ENCODE results near the gene DST.

Gene DST

GRCh38 chr6:56620229-56620868 is 22.3 kb downstream of the DST start:
- TF ChIP-seq POLR2AphosphoS5 (IDR thresholded peaks at IDR 0.05; ENCODE audit: low read depth) (no peak), CTCF (IDR thresholded peaks at IDR 0.05; ENCODE audit: insufficient read depth, low read length) (no peak), GABPA (IDR thresholded peaks at IDR 0.05; ENCODE audit: low read depth) (no peak), SPI1 (IDR thresholded peaks at IDR 0.05; ENCODE audit: borderline replicate concordance, low read depth) (no peak), REST (IDR thresholded peaks at IDR 0.05; ENCODE audit: insufficient replicate concordance, low read depth) (no peak)
- Histone ChIP-seq H3K4me3 (replicated peaks; ENCODE audit: insufficient read depth, low read length) (no peak overlapping the region), H3K27me3 (ENCODE audit: insufficient read depth, poor library complexity, severe bottlenecking) (no peaks in the 10 kb centered on the region), H3K27ac (replicated peaks) (no peak overlapping the region)
- DNase-seq (ENCODE audit: low read depth in 1 of 2, low spot score in 1 of 2): no peak

GRCh38 chr6:56618050-56618449 is 24.6 kb downstream of the DST start:
- TF ChIP-seq GABPA (IDR thresholded peaks at IDR 0.05; ENCODE audit: low read depth) (no peak), SPI1 (IDR thresholded peaks at IDR 0.05; ENCODE audit: borderline replicate concordance, low read depth) (no peak), CTCF (IDR thresholded peaks at IDR 0.05; ENCODE audit: insufficient read depth, low read length) (no peak), REST (IDR thresholded peaks at IDR 0.05; ENCODE audit: insufficient replicate concordance, low read depth) (no peak), POLR2AphosphoS5 (IDR thresholded peaks at IDR 0.05; ENCODE audit: low read depth) (no peak)
- no peak overlapping the region for H3K27ac ChIP-seq (replicated peaks)
- no peaks in the 10 kb centered on the region for H3K27me3 ChIP-seq (ENCODE audit: insufficient read depth, poor library complexity, severe bottlenecking)
- no peak overlapping the region for H3K4me3 ChIP-seq (replicated peaks; ENCODE audit: insufficient read depth, low read length)
- no peak for DNase-seq (ENCODE audit: low read depth in 1 of 2, low spot score in 1 of 2)

- no peak for TF ChIP-seq CTCF (IDR thresholded peaks at IDR 0.05; ENCODE audit: insufficient read depth, low read length)
- TF ChIP-seq GABPA (IDR thresholded peaks at IDR 0.05; ENCODE audit: low read depth): no peak
- TF ChIP-seq SPI1 (IDR thresholded peaks at IDR 0.05; ENCODE audit: borderline replicate concordance, low read depth): no peak
- TF ChIP-seq REST (IDR thresholded peaks at IDR 0.05; ENCODE audit: insufficient replicate concordance, low read depth): no peak
- TF ChIP-seq POLR2AphosphoS5 (IDR thresholded peaks at IDR 0.05; ENCODE audit: low read depth): no peak
- H3K27me3 ChIP-seq (ENCODE audit: insufficient read depth, poor library complexity, severe bottlenecking): no peaks in the 10 kb centered on the region
- DNase-seq (ENCODE audit: low read depth in 1 of 2, low spot score in 1 of 2): no peak
- H3K27ac ChIP-seq (replicated peaks): no peak overlapping the region
- H3K4me3 ChIP-seq (replicated peaks; ENCODE audit: insufficient read depth, low read length): no peak overlapping the region
Measured at GRCh38 chr6:56616967-56617366, 25.7 kb downstream of the DST start.
